Transverse colon (tissue), 4 donors: ENCODE measurements around the gene DNAJC12.

Experiments
- CTCF ChIP-seq, 5 experiments: fragments of 200-600 bp in 3 of 5; fragments of 450-650 bp in 2 of 5; sonication (generic) in 3 of 5; IDR thresholded peaks; 1 replicate in 2 of 5; 2 replicates in 3 of 5; pipeline ENCODE4 v1.5.1; 2016 to 2017; ENCODE audit warnings: antibody characterized with exemption in 5 of 5, inconsistent platforms in 3 of 5, mild to moderate bottlenecking in 2 of 5, moderate library complexity in 1 of 5
- EP300 ChIP-seq: sonication (generic); formaldehyde crosslinking; IDR thresholded peaks from one replicate; pipeline ENCODE4 v1.6.1; 2017; ENCODE audit warnings: antibody characterized with exemption, low read depth
- POLR2A ChIP-seq: fragments of 450-650 bp; IDR thresholded peaks from one replicate; pipeline ENCODE4 v1.6.1; 2016; ENCODE audit warnings: antibody characterized with exemption, mild to moderate bottlenecking, moderate library complexity
- POLR2AphosphoS5 ChIP-seq, 3 donors: sonication (generic); formaldehyde crosslinking; IDR thresholded peaks; one replicate each; pipeline ENCODE4 v1.6.1; 2016; ENCODE audit warnings: antibody characterized with exemption in 3 of 3

- TF ChIP-seq EP300 (no peak), CTCF (IDR thresholded peaks at IDR 0.05) (no peak), POLR2A (no peak), POLR2AphosphoS5 (IDR thresholded peaks at IDR 0.05) (peak in 1 of 3 donors; percentile 23)
Observed at GRCh38 chr10:67763499-67764011, 74.4 kb downstream of the DNAJC12 start.
